Central memory CD8-positive, alpha-beta T cell (primary cell): ENCODE results near the gene NDUFA5.

Experiments used
- ATAC-seq: fragments of 150-1000 bp; cut with Tn5 transposase; replicated peaks from 2 replicates; pipeline ENCODE4 v1.10.0; 2022; ENCODE audit warnings: mild to moderate bottlenecking, moderate FRiP score, moderate number of reproducible peaks; ENCODE audit not compliant: poor library complexity, severe bottlenecking; ENCODE audit errors: extremely low read depth
- DNase-seq, 2 donors: peaks; one replicate each; pipeline ENCODE4 v3.0.0; 2021; ENCODE audit warnings: low spot score in 2 of 2
- H3K27ac Mint-ChIP-seq: one replicate; pipeline ENCODE4 v1.8.0; 2022; ENCODE audit warnings: low read depth, mild to moderate bottlenecking, moderate library complexity, mixed read lengths
- H3K27me3 Mint-ChIP-seq: one replicate; pipeline ENCODE4 v1.8.0; 2022; ENCODE audit warnings: mixed read lengths
- H3K36me3 Mint-ChIP-seq: one replicate; pipeline ENCODE4 v1.8.0; 2022; ENCODE audit warnings: mild to moderate bottlenecking, moderate library complexity, mixed read lengths; ENCODE audit not compliant: insufficient read depth
- H3K4me1 Mint-ChIP-seq: one replicate; pipeline ENCODE4 v1.8.0; 2022; ENCODE audit warnings: mixed read lengths
- H3K4me3 Mint-ChIP-seq: one replicate; pipeline ENCODE4 v1.8.0; 2022; ENCODE audit warnings: mild to moderate bottlenecking, moderate library complexity, mixed read lengths
- H3K9me3 Mint-ChIP-seq: one replicate; pipeline ENCODE4 v1.8.0; 2022; ENCODE audit warnings: mixed read lengths

NDUFA5 gene

GRCh38 chr7:123573896-123574467 is 16.4 kb upstream of the NDUFA5 start:
- Mint-ChIP-seq H3K4me3 (no peak overlapping the region), H3K27me3 (peaks cover 32% of the 10 kb centered on the region), H3K27ac (no peak overlapping the region), H3K4me1 (no peaks in the 10 kb centered on the region), H3K36me3 (no peaks in the 10 kb centered on the region), H3K9me3 (no peaks in the 10 kb centered on the region)
- no peak for ATAC-seq
- no peak for DNase-seq

GRCh38 chr7:123573341-123573740 is 15.7 kb upstream of the NDUFA5 start:
- Mint-ChIP-seq H3K27me3 (peaks cover 25% of the 10 kb centered on the region), H3K9me3 (no peaks in the 10 kb centered on the region), H3K4me1 (no peaks in the 10 kb centered on the region), H3K4me3 (no peak overlapping the region), H3K36me3 (no peaks in the 10 kb centered on the region), H3K27ac (no peak overlapping the region)
- ATAC-seq (no peak), DNase-seq (no peak)

- Mint-ChIP-seq H3K27me3 (peaks cover 11% of the 10 kb centered on the region), H3K27ac (no peak overlapping the region), H3K9me3 (no peaks in the 10 kb centered on the region), H3K4me1 (no peaks in the 10 kb centered on the region), H3K4me3 (no peak overlapping the region), H3K36me3 (no peaks in the 10 kb centered on the region)
- no peak for ATAC-seq
- no peak for DNase-seq
Measured at GRCh38 chr7:123571684-123572083, 14.1 kb upstream of the NDUFA5 start.

- peaks cover 6% of the 10 kb centered on the region for H3K27me3 Mint-ChIP-seq
- no peaks in the 10 kb centered on the region for H3K4me1 Mint-ChIP-seq
- no peak for ATAC-seq
- no peak overlapping the region for H3K27ac Mint-ChIP-seq
- no peak overlapping the region for H3K4me3 Mint-ChIP-seq
- H3K36me3 Mint-ChIP-seq = no peaks in the 10 kb centered on the region
- H3K9me3 Mint-ChIP-seq = no peaks in the 10 kb centered on the region
- DNase-seq = no peak
Measured at GRCh38 chr7:123571187-123571586, 13.6 kb upstream of the NDUFA5 start.

- Mint-ChIP-seq H3K9me3 (no peaks in the 10 kb centered on the region), H3K4me3 (no peak overlapping the region)
- no peak for DNase-seq
Measured at GRCh38 chr7:123570390-123571182, 13.0 kb upstream of the NDUFA5 start.

GRCh38 chr7:123569352-123570010 is 11.9 kb upstream of the NDUFA5 start:
- Mint-ChIP-seq H3K4me3 (no peak overlapping the region), H3K27ac (no peak overlapping the region), H3K36me3 (no peaks in the 10 kb centered on the region), H3K4me1 (no peaks in the 10 kb centered on the region), H3K27me3 (no peaks in the 10 kb centered on the region), H3K9me3 (no peaks in the 10 kb centered on the region)
- ATAC-seq (no peak), DNase-seq (no peak)

More at GRCh38 chr7:123570390-123571182, 13.0 kb upstream of the NDUFA5 start:
- ATAC-seq = no peak
- H3K36me3 Mint-ChIP-seq = no peaks in the 10 kb centered on the region
- no peaks in the 10 kb centered on the region for H3K4me1 Mint-ChIP-seq
- no peak overlapping the region for H3K27ac Mint-ChIP-seq
- H3K27me3 Mint-ChIP-seq = peaks cover under 1% of the 10 kb centered on the region

- DNase-seq = no peak
- Mint-ChIP-seq H3K4me3 (no peak overlapping the region), H3K27ac (no peak overlapping the region), H3K4me1 (no peaks in the 10 kb centered on the region), H3K36me3 (no peaks in the 10 kb centered on the region), H3K9me3 (no peaks in the 10 kb centered on the region), H3K27me3 (no peaks in the 10 kb centered on the region)
- no peak for ATAC-seq
Measured at GRCh38 chr7:123562121-123562520, 4.5 kb upstream of the NDUFA5 start.

GRCh38 chr7:123558289-123558874 is 764 bp upstream of the NDUFA5 start:
- Mint-ChIP-seq H3K4me3 (no peak overlapping the region), H3K9me3 (no peaks in the 10 kb centered on the region), H3K36me3 (peaks cover 2% of the 10 kb centered on the region), H3K4me1 (peaks cover 5% of the 10 kb centered on the region), H3K27ac (no peak overlapping the region), H3K27me3 (no peaks in the 10 kb centered on the region)
- no peak for DNase-seq
- ATAC-seq = no peak

GRCh38 chr7:123557016-123557397 is 611 bp downstream of the NDUFA5 start:
- Mint-ChIP-seq H3K27ac (no peak overlapping the region), H3K9me3 (no peaks in the 10 kb centered on the region), H3K27me3 (no peaks in the 10 kb centered on the region), H3K4me1 (peaks cover 13% of the 10 kb centered on the region), H3K36me3 (peaks cover 7% of the 10 kb centered on the region), H3K4me3 (no peak overlapping the region)
- ATAC-seq (no peak), DNase-seq (no peak)

GRCh38 chr7:123555484-123555883 is 2.1 kb downstream of the NDUFA5 start:
- H3K27ac Mint-ChIP-seq = no peak overlapping the region
- ATAC-seq = no peak
- no peak for DNase-seq
- peaks cover 8% of the 10 kb centered on the region for H3K36me3 Mint-ChIP-seq
- H3K27me3 Mint-ChIP-seq = no peaks in the 10 kb centered on the region
- H3K9me3 Mint-ChIP-seq = no peaks in the 10 kb centered on the region
- peaks cover 13% of the 10 kb centered on the region for H3K4me1 Mint-ChIP-seq
- no peak overlapping the region for H3K4me3 Mint-ChIP-seq

- Mint-ChIP-seq H3K9me3 (no peaks in the 10 kb centered on the region), H3K27me3 (no peaks in the 10 kb centered on the region), H3K4me3 (no peak overlapping the region), H3K27ac (no peak overlapping the region), H3K4me1 (peaks cover 27% of the 10 kb centered on the region), H3K36me3 (peaks cover 23% of the 10 kb centered on the region)
- no peak for ATAC-seq
- DNase-seq = no peak
Measured at GRCh38 chr7:123553159-123553558, 4.5 kb downstream of the NDUFA5 start.

- no peak for ATAC-seq
- Mint-ChIP-seq H3K9me3 (no peaks in the 10 kb centered on the region), H3K36me3 (peaks cover 23% of the 10 kb centered on the region), H3K27ac (no peak overlapping the region), H3K4me1 (peaks cover 28% of the 10 kb centered on the region), H3K27me3 (no peaks in the 10 kb centered on the region), H3K4me3 (no peak overlapping the region)
- DNase-seq = no peak
Measured at GRCh38 chr7:123552641-123553040, 5.0 kb downstream of the NDUFA5 start.
